HTR-8/SVneo (cell line): ENCODE measurements around the gene KDM3A.
"Not testable (repeated sequence)": the region's sequence is repeated elsewhere in the genome, so short reads cannot be mapped to it uniquely, and the experiment has no call there.

ENCODE experiments used
- DNase-seq: peaks from one replicate; pipeline ENCODE4 v3.0.0; 2011; ENCODE audit warnings: low spot score, mixed read lengths; ENCODE audit not compliant: insufficient read length
- FAIRE-seq: peaks from 2 replicates; lab custom pipeline; 2011; peaks lifted over from hg19 to GRCh38; lab: Jason Lieb, UNC

The KDM3A gene

GRCh38 chr2:86468162-86469033 is 27.2 kb downstream of the KDM3A start:
- DNase-seq (no peak), FAIRE-seq (no peak)

GRCh38 chr2:86470890-86471289 is 29.7 kb downstream of the KDM3A start:
- no peak for DNase-seq
- FAIRE-seq = no peak

GRCh38 chr2:86471637-86472036 is 30.5 kb downstream of the KDM3A start:
- FAIRE-seq (no peak), DNase-seq (no peak)

GRCh38 chr2:86476092-86476491 is 34.9 kb downstream of the KDM3A start:
- DNase-seq (no peak), FAIRE-seq (no peak)

DNA sequence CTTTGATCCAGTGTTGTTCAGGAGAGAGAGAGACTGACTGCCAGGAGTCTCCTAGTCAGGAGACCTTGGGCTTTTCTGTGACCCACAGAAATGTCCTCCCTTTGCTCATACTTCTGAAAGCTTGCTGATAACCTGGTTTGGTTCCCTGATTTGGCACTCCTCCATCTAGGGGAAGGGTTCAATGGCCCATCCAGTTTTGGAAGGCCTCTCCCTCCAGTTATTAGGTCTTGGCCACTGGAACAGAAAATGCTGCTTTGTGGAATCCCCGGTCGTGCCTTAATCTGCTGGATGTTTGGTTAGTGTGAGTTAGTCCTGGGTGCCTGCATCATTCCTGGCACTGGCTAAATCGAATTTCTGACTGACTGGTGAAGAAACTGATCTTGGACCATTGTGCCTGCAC is 35.7 kb downstream of the KDM3A start:
- DNase-seq (no peak), FAIRE-seq (no peak)

GRCh38 chr2:86477349-86477748 is 36.2 kb downstream of the KDM3A start:
- DNase-seq (no peak), FAIRE-seq (no peak)

DNA sequence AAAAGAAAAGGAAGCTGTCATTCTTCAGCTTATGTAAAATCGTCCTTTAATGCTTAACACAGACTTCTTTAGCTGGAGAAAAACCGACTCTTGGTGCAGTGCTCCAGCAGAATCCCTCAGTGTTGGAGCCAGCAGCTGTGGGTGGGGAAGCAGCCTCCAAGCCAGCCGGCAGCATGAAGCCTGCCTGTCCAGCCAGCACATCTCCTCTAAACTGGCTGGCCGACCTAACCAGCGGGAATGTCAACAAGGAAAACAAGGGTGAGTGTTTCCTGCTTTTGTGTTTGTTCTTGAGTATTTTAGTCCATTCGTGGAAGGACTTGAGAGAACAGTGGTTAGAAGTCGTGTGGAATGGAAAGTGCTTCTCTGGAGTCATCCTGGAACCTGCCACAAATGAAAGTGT is 38.9 kb downstream of the KDM3A start:
- FAIRE-seq (no peak), DNase-seq (no peak)

DNA sequence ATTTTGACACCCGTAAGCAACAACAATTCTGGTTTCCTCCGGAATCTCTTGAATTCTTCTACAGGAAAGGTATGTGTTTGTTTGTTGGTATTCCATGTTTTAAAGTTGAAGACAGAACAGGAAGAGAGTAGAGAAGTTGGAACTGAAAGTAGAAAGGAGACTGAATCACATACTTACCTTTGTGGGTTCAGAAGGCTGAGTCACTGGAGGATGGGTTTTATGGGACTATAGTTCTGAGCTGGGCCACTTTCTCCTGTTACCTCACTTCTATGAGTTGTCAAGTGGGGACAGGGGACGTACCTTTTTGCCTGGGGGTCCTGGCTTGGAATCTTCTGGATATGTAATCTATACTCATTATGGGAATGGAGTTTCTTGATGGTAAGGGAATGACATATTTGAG is 40.9 kb downstream of the KDM3A start:
- DNase-seq (no peak), FAIRE-seq (no peak)

DNA sequence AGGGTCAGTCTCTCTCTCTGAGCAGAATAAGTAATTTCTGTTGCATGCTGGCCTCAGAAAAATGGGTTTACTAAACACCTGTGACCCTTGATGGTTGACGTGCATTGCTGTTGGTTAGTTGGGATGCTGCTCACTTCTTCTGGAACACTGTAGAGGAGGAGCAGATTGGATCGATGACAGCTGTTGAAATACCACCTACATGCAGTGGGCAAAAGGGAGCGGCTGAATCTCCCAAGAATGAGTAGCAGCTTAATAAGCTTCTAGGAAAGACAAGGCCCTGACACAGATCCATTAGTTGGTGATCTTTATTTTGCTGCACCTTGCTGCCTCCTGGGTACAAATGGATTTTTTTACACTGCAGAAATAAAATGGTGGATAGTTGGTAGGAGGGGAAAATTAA is 43.2 kb downstream of the KDM3A start:
- FAIRE-seq (no peak), DNase-seq (no peak)

GRCh38 chr2:86485103-86485502 is 43.9 kb downstream of the KDM3A start:
- DNase-seq (no peak), FAIRE-seq (no peak)

DNA sequence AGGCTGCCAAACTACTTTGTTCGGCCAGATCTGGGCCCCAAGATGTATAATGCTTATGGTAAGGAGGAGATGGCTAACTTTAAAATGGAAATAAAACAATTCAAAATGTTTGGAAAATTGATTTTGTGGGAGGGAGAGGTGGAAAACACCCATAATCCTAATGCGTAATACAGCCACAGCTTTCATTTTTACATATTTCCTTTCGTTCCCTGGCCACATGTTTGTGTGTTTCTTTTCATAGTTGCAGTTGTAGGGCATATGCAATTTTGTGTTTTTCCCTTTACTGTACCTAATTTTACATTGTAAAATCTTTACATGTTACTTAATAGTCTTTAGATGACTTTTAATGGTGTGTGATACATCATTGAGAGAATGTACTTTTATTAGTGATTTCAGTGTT is 44.6 kb downstream of the KDM3A start:
- FAIRE-seq = no peak

GRCh38 chr2:86487062-86487461 is 45.9 kb downstream of the KDM3A start:
- FAIRE-seq (no peak), DNase-seq (no peak)

More for the DNA sequence above, 44.6 kb downstream of the KDM3A start:
- no peak for DNase-seq

DNA sequence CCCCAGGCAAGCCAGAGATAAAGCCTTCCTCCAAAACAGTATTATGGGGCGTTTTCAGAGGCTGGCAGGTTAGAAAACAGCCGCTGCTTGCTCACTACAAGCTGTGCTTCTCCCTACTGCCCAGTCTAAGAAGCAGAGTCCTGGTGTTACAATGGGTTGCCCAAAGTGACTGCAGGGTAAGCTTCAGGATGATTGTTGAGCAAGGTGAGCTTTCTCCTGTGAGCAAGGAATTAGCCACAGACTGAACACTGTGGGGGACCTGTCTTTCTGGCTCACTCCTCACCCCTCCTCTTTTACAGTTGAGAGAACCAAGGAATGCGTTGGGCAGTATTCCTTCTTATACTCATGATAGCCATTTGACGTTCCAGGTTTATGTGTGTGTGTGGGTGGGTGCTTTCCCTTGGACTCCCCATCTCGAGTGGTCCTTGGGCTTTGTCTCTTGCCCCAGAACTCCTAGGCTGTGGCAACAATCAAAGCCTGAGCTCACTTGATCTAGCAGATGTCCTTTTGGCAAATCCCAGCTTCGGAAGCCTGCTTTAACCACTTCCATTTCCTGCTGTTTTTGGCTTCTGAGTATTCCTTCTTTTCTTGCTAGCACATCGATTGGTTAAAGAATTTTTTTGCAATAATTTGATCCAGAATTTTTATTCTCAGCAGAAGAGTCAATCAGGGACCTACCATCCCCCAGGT is 47.5 kb downstream of the KDM3A start:
- no peak for DNase-seq
- FAIRE-seq = no peak

DNA sequence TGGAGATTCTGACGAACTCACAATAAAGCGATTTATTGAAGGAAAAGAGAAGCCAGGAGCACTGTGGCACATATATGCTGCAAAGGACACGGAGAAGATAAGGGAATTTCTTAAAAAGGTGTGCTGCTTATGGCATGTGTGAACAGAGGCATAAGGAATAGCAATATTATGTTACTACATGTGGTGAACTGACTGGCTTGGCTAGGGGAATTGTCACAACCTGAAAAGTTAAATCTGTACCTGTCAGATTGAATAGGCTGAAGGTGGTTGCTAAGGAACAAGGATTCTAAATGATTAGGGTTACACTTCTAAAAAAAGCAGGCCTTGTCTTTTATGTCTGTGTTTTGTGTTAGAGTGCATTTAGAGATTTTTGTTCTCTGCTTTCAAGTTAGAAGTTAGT is 48.4 kb downstream of the KDM3A start:
- no peak for FAIRE-seq
- DNase-seq = no peak

DNA sequence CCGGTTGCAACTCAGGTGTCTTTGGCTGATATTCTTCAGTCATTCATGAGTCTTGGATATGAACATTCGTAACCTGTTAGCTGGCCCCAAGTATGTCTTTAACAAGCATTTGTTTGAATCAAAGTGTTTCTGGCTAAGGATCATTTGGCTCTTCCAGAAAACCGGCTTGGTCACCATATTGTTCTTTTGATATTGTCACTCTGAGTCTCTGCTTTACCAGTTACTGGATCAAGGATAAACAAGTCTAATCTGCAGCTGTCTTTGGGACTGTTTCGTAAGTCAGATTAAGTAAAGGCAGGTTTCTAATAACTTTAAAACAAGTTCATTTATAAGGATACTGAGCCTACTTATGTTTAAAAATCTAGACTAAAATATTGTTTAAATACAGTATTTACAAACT is 49.1 kb downstream of the KDM3A start:
- FAIRE-seq (no peak), DNase-seq (no peak)

- FAIRE-seq = no peak
These were observed 49.9 kb downstream of the KDM3A start for GRCh38 chr2:86491088-86491487.

DNA sequence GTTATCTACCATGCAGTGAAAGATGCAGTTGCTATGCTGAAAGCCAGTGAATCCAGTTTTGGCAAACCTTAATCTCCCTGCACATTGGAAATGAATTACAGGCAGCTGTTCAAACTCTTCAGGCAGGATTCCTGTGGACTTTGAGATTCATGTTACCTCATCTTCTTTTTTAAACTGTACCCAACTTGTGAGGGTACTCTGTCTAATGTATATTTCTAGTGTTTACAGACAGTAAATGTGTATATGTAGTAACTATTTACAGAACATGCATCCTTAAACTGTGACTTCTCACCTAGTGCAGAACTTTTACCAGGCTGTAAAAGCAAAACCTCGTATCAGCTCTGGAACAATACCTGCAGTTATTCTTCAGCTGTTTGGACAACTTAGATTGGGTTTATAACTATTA is 50.9 kb downstream of the KDM3A start:
- no peak for DNase-seq

More at GRCh38 chr2:86491088-86491487, 49.9 kb downstream of the KDM3A start:
- no peak for DNase-seq

GRCh38 chr2:86496391-86496790 is 55.2 kb downstream of the KDM3A start:
- FAIRE-seq, DNase-seq: not testable (repeated sequence)

More for the DNA sequence above, 50.9 kb downstream of the KDM3A start:
- no peak for FAIRE-seq

DNA sequence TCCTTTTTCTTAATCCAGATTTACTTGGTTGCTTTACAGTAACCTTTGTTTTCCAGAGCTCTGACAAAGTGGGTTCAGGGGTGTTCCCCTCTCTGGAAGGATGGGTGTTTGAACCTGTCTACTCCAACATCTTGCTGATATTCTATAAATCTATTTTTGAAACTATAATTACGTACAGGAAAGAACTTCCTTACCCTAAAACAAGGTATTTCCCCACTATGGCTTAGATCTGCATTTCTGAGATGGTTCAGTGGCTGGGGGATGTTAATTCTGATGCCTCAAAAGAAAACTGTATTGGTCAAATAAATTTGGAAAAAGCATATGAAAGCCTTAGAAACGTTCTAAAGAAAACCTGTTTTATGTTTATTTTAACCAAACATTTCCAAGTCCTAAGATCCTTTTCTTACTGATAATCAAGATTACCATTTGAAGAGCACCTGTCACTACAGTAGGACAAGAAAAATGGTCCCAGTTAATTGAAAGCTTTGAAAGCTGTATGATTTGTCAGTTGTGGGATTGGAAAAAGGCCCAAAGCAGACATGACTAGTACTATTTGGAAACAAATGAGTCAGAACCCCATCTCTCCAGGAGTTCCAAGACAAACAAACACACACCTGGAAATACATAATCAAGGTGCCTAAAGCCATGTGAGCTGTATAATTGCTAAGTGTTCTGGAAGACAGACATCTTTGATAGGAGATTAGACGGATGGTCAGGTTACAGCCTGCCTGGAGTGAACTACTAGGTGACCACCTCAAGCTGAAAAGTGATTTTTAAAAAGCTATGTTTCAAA is 57.5 kb downstream of the KDM3A start:
- no peak for DNase-seq
- no peak for FAIRE-seq

GRCh38 chr2:86499326-86499725 is 58.2 kb downstream of the KDM3A start:
- DNase-seq (no peak), FAIRE-seq (no peak)
